HS-5 (cell line): ENCODE results near the gene SORCS2.

Experiments
- DNase-seq: peaks from one replicate; pipeline ENCODE4 v3.0.0-alpha.2; 2012; ENCODE audit warnings: low read depth

Gene SORCS2

GRCh38 chr4:7306021-7306965 lies 114.0 kb downstream of the SORCS2 start:
- DNase-seq = no peak

- DNase-seq = no peak
Measured at GRCh38 chr4:7306986-7307385, 114.6 kb downstream of the SORCS2 start.

- DNase-seq = no peak
Measured at GRCh38 chr4:7307394-7308099, 115.2 kb downstream of the SORCS2 start.

- DNase-seq = no peak
Measured at GRCh38 chr4:7309181-7309580, 116.8 kb downstream of the SORCS2 start.

DNA sequence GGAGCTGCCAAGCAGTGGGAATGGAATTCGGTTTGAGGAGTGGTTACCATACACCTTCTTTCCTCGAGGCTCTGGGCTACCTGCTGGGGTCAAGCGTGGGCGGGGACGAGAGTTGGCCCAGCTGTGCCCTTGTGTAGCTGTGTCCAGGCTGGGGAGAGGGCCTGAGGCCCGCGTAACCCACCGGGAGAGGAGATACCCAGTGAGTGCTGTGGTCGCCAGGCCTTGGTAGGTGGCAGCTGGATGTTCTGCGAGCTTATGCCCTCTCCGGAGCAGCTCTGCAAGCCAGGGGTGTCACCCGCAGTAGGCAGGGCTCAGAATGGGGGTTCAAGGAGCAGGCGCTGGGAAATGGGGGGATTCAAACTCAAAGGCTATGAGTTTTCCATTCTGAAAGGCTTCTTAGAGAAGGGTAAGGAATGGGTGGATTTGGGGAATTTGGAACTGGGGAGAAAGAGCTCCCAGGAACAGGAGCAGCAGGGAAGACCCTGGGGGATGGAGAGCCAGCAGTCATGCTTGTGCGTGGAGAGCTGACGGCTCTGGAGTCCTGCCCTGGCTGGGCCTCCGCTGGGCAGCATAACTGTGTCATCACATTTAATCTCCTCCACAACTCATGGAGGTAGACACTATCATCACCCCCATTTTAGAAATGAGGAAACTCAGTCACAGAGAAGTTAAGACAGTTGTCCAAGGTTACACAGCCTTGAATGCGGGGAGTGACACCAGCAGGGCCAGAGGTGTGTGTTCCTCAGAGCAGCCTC lies 117.5 kb downstream of the SORCS2 start:
- DNase-seq = no peak

GRCh38 chr4:7310451-7310850 lies 118.1 kb downstream of the SORCS2 start:
- DNase-seq = no peak

GRCh38 chr4:7311205-7311604 lies 118.9 kb downstream of the SORCS2 start:
- no peak for DNase-seq

GRCh38 chr4:7312691-7313090 lies 120.4 kb downstream of the SORCS2 start:
- DNase-seq = no peak

DNA sequence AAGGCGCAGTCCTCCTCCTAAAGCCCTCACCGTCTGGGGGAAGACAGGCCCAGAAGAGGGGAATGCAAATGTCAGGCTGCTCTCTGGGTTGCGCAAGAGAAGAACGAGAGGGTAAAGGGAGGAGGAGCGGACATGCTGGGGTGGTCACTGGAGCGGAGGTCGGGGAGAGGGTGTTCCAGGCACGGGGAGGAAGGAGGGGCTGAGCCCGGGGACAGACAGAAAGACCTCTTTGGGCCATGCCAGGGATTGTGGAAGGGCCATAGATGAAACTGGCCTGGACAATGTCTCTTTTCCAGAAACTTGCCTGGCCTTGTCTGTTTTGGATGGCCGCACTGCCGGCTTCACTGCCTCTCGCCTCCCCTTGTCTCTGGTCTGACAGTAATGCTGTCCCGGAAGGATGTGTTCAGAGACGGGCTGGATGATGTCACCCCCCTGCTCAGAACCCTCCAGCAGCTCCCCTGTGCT lies 121.0 kb downstream of the SORCS2 start:
- no peak for DNase-seq

GRCh38 chr4:7313991-7314390 lies 121.7 kb downstream of the SORCS2 start:
- no peak for DNase-seq

DNA sequence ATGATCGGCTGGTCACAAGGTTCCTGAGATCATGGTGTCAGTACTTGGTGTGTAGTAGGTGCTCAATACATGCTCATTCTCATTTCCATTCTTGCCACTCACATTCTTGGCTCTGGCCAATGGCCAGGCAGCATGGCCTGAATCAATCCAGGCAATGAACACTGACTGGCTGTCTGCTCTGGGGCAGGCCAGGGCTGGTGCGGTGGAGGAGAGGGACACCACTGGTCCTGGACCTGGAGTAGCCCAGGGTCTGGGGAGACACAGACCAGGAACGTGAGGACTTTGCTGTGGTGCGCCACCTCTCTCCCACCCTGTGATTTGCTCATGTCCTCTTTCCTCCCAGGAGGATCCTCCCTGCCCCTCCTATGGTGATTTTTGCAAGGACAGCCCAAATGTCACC lies 122.9 kb downstream of the SORCS2 start:
- DNase-seq = no peak

- no peak for DNase-seq
Measured at GRCh38 chr4:7315935-7316334, 123.6 kb downstream of the SORCS2 start.

DNA sequence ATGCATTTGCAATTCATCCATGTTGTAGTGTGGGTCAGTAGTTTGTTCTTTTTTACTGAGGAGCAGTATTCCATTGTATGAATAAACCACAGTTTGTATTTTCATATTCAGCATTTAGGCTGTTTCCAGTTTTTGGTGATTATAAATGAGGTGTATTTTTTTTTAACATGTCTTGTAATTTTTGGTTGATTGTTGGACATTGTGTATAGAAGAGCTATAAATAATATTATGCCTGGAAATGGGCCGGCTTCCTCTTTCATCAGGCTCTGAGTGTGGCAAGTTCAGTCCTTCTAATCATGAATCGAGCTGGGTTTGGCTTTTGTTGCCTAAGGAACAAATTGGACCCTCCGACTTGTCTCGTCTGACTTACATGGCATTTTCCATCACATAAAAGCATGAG lies 126.7 kb downstream of the SORCS2 start:
- DNase-seq = no peak

- DNase-seq = no peak
Measured at GRCh38 chr4:7320206-7320797, 128.0 kb downstream of the SORCS2 start.

GRCh38 chr4:7322166-7322991 lies 130.0 kb downstream of the SORCS2 start:
- no peak for DNase-seq

DNA sequence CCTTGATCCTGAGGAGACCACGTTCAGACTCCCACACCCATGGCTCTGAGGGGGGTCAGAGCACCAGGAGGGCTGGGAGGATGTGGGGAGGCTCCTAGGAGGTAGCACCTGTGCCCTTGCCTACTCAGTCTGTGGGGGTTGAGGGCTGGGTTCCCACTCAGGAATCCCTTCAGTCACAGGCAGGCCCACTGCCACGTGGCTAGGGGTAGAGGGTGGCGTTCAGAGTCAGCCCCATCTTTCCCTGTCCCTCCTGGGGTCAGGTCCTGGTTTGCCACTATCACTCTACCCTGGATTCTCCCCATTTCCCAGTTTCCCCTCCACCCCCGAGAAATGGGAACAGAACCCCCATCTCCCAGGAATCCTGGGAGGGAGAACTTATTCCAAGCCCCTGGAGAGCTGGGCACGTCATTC lies 131.1 kb downstream of the SORCS2 start:
- no peak for DNase-seq

- DNase-seq = no peak
Measured at GRCh38 chr4:7323872-7324650, 131.7 kb downstream of the SORCS2 start.

GRCh38 chr4:7324651-7325121 lies 132.3 kb downstream of the SORCS2 start:
- DNase-seq = no peak

GRCh38 chr4:7325541-7325940 lies 133.2 kb downstream of the SORCS2 start:
- DNase-seq = no peak

DNA sequence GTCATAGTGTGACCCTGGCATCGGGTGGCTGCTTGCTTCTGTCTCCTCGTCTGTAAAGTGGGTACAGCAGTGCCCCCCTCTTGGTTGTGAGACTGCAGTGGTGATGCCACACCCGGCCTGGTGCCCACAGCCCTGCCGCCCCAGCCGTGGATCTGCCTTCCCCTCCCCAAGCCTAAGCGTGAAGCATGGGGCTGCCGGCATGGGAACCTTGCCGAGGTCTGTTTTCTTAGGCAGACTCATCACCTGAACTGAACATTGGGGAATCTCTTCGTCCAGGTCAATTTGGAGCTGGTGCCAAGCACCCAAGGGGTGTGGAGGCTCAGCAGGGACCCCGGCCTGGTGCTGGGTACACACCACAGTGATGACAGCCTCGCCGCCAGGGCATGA lies 134.0 kb downstream of the SORCS2 start:
- DNase-seq = no peak
